Smooth muscle cell (in vitro differentiated cells): ENCODE results near the gene PRDM1. TPM values are rescaled to one million over a fixed set of nuclear protein-coding genes. Genes with fewer than 3 reads are reported as not detected.

Experiments
- DNase-seq: peaks from one replicate; lab custom pipeline; 2025; ENCODE audit not compliant: unreplicated experiment; lab: John Stamatoyannopoulos, UW
- H2AFZ ChIP-seq: fragments of 200-600 bp; sonication (generic); 2 replicates; pipeline ENCODE4 v1.6.0; 2016; ENCODE audit warnings: antibody characterized with exemption, low read depth, mild to moderate bottlenecking
- H3F3A ChIP-seq: fragments of 200-600 bp; sonication (generic); 2 replicates; pipeline ENCODE4 v1.6.0; 2017; ENCODE audit warnings: antibody characterized with exemption, low read depth
- H3K27ac ChIP-seq: fragments of 200-600 bp; sonication (generic); 2 replicates; pipeline ENCODE4 v1.5.1; 2016; ENCODE audit warnings: low read depth, mild to moderate bottlenecking
- H3K27me3 ChIP-seq: fragments of 200-600 bp; sonication (generic); 2 replicates; pipeline ENCODE4 v1.6.1; 2016; ENCODE audit warnings: low read depth, mild to moderate bottlenecking
- H3K36me3 ChIP-seq: fragments of 200-600 bp; sonication (generic); 2 replicates; pipeline ENCODE4 v1.5.1; 2016; ENCODE audit warnings: low read depth
- H3K4me1 ChIP-seq: fragments of 200-600 bp; sonication (generic); 2 replicates; pipeline ENCODE4 v1.5.1; 2016; ENCODE audit warnings: low read depth
- H3K4me2 ChIP-seq: fragments of 200-600 bp; sonication (generic); 2 replicates; pipeline ENCODE4 v1.6.0; 2016; ENCODE audit warnings: mild to moderate bottlenecking
- H3K4me3 ChIP-seq: fragments of 200-600 bp; sonication (generic); 2 replicates; pipeline ENCODE4 v1.5.1; 2016; ENCODE audit warnings: mild to moderate bottlenecking
- H3K79me2 ChIP-seq: fragments of 200-600 bp; sonication (generic); 2 replicates; pipeline ENCODE4 v1.6.0; 2016; ENCODE audit warnings: low read depth, mild to moderate bottlenecking
- H3K9ac ChIP-seq: fragments of 200-600 bp; sonication (generic); 2 replicates; pipeline ENCODE4 v1.6.0; 2016; ENCODE audit warnings: low read depth
- H3K9me3 ChIP-seq: fragments of 200-600 bp; sonication (generic); replicated peaks from 2 replicates; pipeline ENCODE4 v1.5.1; 2016; ENCODE audit warnings: low read depth
- H4K20me1 ChIP-seq: fragments of 200-600 bp; sonication (generic); 2 replicates; pipeline ENCODE4 v1.6.0; 2016; ENCODE audit warnings: low read depth
- CTCF ChIP-seq: fragments of 200-600 bp; sonication (generic); IDR thresholded peaks from 2 replicates; pipeline ENCODE4 v1.5.1; 2017; ENCODE audit warnings: borderline replicate concordance, mild to moderate bottlenecking, antibody characterized with exemption; ENCODE audit not compliant: insufficient read depth, poor library complexity, severe bottlenecking
- WGBS: methylation state at CpG from one replicate; pipeline ENCODE4 v1.1.7; 2016; ENCODE audit warnings: low lambda C conversion rate; 5-methylcytosine and 5-hydroxymethylcytosine counted together
- polyA plus RNA-seq: library from polyadenylated mRNA; unstranded; fragments of >200 nt; fragmentation: Nextera tagmentation; extraction: Ambion mirVana; gene quantifications from 2 replicates; pipeline ENCODE4 v1.2.1, GENCODE V29; 2016
- total RNA-seq: library from RNA; depleted of rRNA; stranded (reverse); fragments of >200 nt; gene quantifications from 2 replicates; pipeline ENCODE4 v1.2.3, GENCODE V29; 2014

The PRDM1 gene
- total and polyA plus RNA-seq, 2 experiments from 2014 or later: 15.1 to 15.6 TPM

- no peaks in the 10 kb centered on the region for H3K79me2 ChIP-seq
- DNase-seq: no peak
- no peaks in the 10 kb centered on the region for H3K27me3 ChIP-seq
- peaks cover 11% of the 10 kb centered on the region for H3K36me3 ChIP-seq
- WGBS: 96% methylated on average over 12 of the region's 12 CpGs
- no peak overlapping the region for H3K4me3 ChIP-seq
- no peak overlapping the region for H3K4me2 ChIP-seq
- no peak for TF ChIP-seq CTCF
- H2AFZ ChIP-seq: no peak overlapping the region
- H3K27ac ChIP-seq: no peak overlapping the region
- no peaks in the 10 kb centered on the region for H3F3A ChIP-seq
- H3K9ac ChIP-seq: no peak overlapping the region
- H3K4me1 ChIP-seq: peaks cover 6% of the 10 kb centered on the region
- no peaks in the 10 kb centered on the region for H3K9me3 ChIP-seq
- peaks cover 36% of the 10 kb centered on the region for H4K20me1 ChIP-seq
Observed at GRCh38 chr6:106106276-106107042, 20.3 kb downstream of the PRDM1 start.

GRCh38 chr6:106107043-106107613, 21.0 kb downstream of the PRDM1 start:
- H3F3A ChIP-seq: no peaks in the 10 kb centered on the region
- H4K20me1 ChIP-seq: peaks cover 33% of the 10 kb centered on the region
- H3K4me1 ChIP-seq: no peaks in the 10 kb centered on the region
- H2AFZ ChIP-seq: no peak overlapping the region
- no peak overlapping the region for H3K27ac ChIP-seq
- no peak overlapping the region for H3K9ac ChIP-seq
- H3K79me2 ChIP-seq: no peaks in the 10 kb centered on the region
- no peaks in the 10 kb centered on the region for H3K9me3 ChIP-seq
- TF ChIP-seq CTCF: no peak
- no peak overlapping the region for H3K4me2 ChIP-seq
- H3K4me3 ChIP-seq: no peak overlapping the region
- H3K27me3 ChIP-seq: no peaks in the 10 kb centered on the region
- peaks cover 10% of the 10 kb centered on the region for H3K36me3 ChIP-seq
- no peak for DNase-seq
- 90% methylated on average over 14 of the region's 14 CpGs for WGBS

DNA sequence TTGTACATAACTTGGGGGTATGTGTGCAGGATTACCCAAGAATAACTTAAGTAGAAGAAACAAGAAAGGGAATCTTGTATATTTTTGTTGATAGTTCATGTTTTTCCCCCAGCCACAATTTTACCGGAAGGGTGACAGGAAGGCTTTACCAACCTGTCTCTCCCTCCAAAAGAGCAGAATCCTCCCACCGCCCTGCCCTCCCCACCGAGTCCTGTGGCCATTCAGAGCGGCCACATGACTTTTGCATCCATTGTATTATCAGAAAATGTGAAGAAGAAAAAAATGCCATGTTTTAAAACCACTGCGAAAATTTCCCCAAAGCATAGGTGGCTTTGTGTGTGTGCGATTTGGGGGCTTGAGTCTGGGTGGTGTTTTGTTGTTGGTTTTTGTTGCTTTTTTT, 22.0 kb downstream of the PRDM1 start:
- Histone ChIP-seq H3K4me1 (no peaks in the 10 kb centered on the region), H3K9ac (no peak overlapping the region), H4K20me1 (peaks cover 23% of the 10 kb centered on the region), H2AFZ (no peak overlapping the region), H3F3A (no peaks in the 10 kb centered on the region), H3K4me2 (no peak overlapping the region), H3K79me2 (no peaks in the 10 kb centered on the region), H3K27ac (no peak overlapping the region), H3K27me3 (no peaks in the 10 kb centered on the region), H3K4me3 (no peak overlapping the region), H3K9me3 (no peaks in the 10 kb centered on the region), H3K36me3 (peaks cover 10% of the 10 kb centered on the region)
- WGBS: 98% methylated on average over 6 of the region's 6 CpGs
- DNase-seq: no peak
- no peak for TF ChIP-seq CTCF

- Histone ChIP-seq H4K20me1 (peaks cover 14% of the 10 kb centered on the region), H3K27ac (no peak overlapping the region), H3K79me2 (no peaks in the 10 kb centered on the region), H3K9ac (no peak overlapping the region), H3K4me2 (no peak overlapping the region), H3K36me3 (peaks cover 10% of the 10 kb centered on the region), H3K4me1 (no peaks in the 10 kb centered on the region), H3K27me3 (no peaks in the 10 kb centered on the region), H3K9me3 (no peaks in the 10 kb centered on the region), H3F3A (no peaks in the 10 kb centered on the region), H2AFZ (no peak overlapping the region), H3K4me3 (no peak overlapping the region)
- no peak for DNase-seq
- TF ChIP-seq CTCF: no peak
- 94% methylated on average over 3 of the region's 3 CpGs for WGBS
Observed at GRCh38 chr6:106109029-106109428, 22.9 kb downstream of the PRDM1 start.
